GM23338 (cell line): Measurements from ENCODE around the gene HTR3E. TPM values are rescaled to one million over a fixed set of nuclear protein-coding genes. Genes with fewer than 3 reads are reported as not detected.

ENCODE experiments used
- ATAC-seq: fragments of 200-7000 bp; cut with Tn5 transposase; 3 replicates; pipeline ENCODE4 v1.9.1; 2020
- DNase-seq: peaks from one replicate; pipeline ENCODE4 v3.0.0-alpha.2; 2015; ENCODE audit warnings: low spot score
- H2AFZ ChIP-seq: fragments of 200-600 bp; sonication (generic); 2 replicates; pipeline ENCODE4 v1.8.0; 2016; ENCODE audit warnings: antibody characterized with exemption, mild to moderate bottlenecking, moderate library complexity
- H3F3A ChIP-seq: fragments of 200-600 bp; sonication (generic); replicated peaks from 2 replicates; pipeline ENCODE4 v1.8.0; 2017; ENCODE audit warnings: antibody characterized with exemption, mixed run types, low read depth
- H3K27ac ChIP-seq: fragments of 200-600 bp; sonication (generic); 2 replicates; pipeline ENCODE4 v1.6.1; 2016; ENCODE audit warnings: low read depth
- H3K27me3 ChIP-seq: fragments of 200-600 bp; sonication (generic); 2 replicates; pipeline ENCODE4 v1.8.0; 2016; ENCODE audit warnings: mild to moderate bottlenecking, mixed run types, moderate library complexity; ENCODE audit not compliant: insufficient read depth
- H3K36me3 ChIP-seq: fragments of 200-600 bp; sonication (generic); 2 replicates; pipeline ENCODE4 v1.8.0; 2016; ENCODE audit warnings: mild to moderate bottlenecking; ENCODE audit not compliant: insufficient read depth
- H3K4me1 ChIP-seq: fragments of 200-600 bp; sonication (generic); 2 replicates; pipeline ENCODE4 v1.8.0; 2016; ENCODE audit warnings: mild to moderate bottlenecking, moderate library complexity; ENCODE audit not compliant: insufficient read depth
- H3K4me2 ChIP-seq: fragments of 200-600 bp; sonication (generic); 2 replicates; pipeline ENCODE4 v1.7.1; 2017; ENCODE audit warnings: mixed run types
- H3K4me3 ChIP-seq: fragments of 200-600 bp; sonication (generic); 2 replicates; pipeline ENCODE4 v1.6.1; 2016; ENCODE audit warnings: mixed run types
- H3K79me2 ChIP-seq: fragments of 200-600 bp; sonication (generic); replicated peaks from 2 replicates; pipeline ENCODE4 v1.8.0; 2017; ENCODE audit warnings: mild to moderate bottlenecking; ENCODE audit not compliant: insufficient read depth
- H3K9me2 ChIP-seq: fragments of 200-600 bp; sonication (generic); 2 replicates; pipeline ENCODE4 v1.8.0; 2017; ENCODE audit not compliant: insufficient read depth
- H4K20me1 ChIP-seq: fragments of 200-600 bp; sonication (generic); replicated peaks from 2 replicates; pipeline ENCODE4 v1.8.0; 2017; ENCODE audit warnings: mild to moderate bottlenecking; ENCODE audit not compliant: insufficient read depth
- H3K27ac Mint-ChIP-seq: 2 replicates; pipeline ENCODE4 v1.8.0; 2020; ENCODE audit warnings: inconsistent platforms, mild to moderate bottlenecking, moderate library complexity, mixed read lengths
- H3K27me3 Mint-ChIP-seq: 3 replicates; pipeline ENCODE4 v1.8.0; 2022; ENCODE audit warnings: low read depth, mild to moderate bottlenecking, moderate library complexity, mixed read lengths, inconsistent platforms; ENCODE audit not compliant: insufficient read depth, poor library complexity
- H3K36me3 Mint-ChIP-seq: 3 replicates; pipeline ENCODE4 v1.8.0; 2021; ENCODE audit warnings: low read depth, mild to moderate bottlenecking, inconsistent platforms, moderate library complexity, mixed read lengths
- H3K4me1 Mint-ChIP-seq: 3 replicates; pipeline ENCODE4 v1.8.0; 2020; ENCODE audit warnings: mild to moderate bottlenecking, inconsistent platforms, mixed read lengths
- H3K4me3 Mint-ChIP-seq: 3 replicates; pipeline ENCODE4 v1.8.0; 2021; ENCODE audit warnings: moderate library complexity, mild to moderate bottlenecking, inconsistent platforms, mixed read lengths
- H3K9me3 Mint-ChIP-seq: 3 replicates; pipeline ENCODE4 v1.8.0; 2020; ENCODE audit warnings: moderate library complexity, mild to moderate bottlenecking, inconsistent platforms, mixed read lengths
- EZH2 ChIP-seq: fragments of 200-600 bp; sonication (generic); IDR thresholded peaks from one replicate; pipeline ENCODE4 v1.8.0; 2017; ENCODE audit warnings: antibody characterized with exemption, mild to moderate bottlenecking, low read depth; ENCODE audit not compliant: unreplicated experiment
- EZH2phosphoT487 ChIP-seq: fragments of 200-600 bp; sonication (generic); IDR thresholded peaks from one replicate; pipeline ENCODE4 v1.8.1; 2018; ENCODE audit warnings: antibody characterized with exemption; ENCODE audit not compliant: unreplicated experiment
- JUNB ChIP-seq: IDR thresholded peaks from one replicate; pipeline ENCODE4 v1.6.1; 2016; ENCODE audit warnings: antibody characterized with exemption; ENCODE audit not compliant: unreplicated experiment
- NANOG ChIP-seq: IDR thresholded peaks from 2 replicates; pipeline ENCODE4 v1.6.1; 2016; ENCODE audit warnings: antibody characterized with exemption, borderline replicate concordance
- STAT1 ChIP-seq: IDR thresholded peaks from one replicate; pipeline ENCODE4 v1.6.1; 2016; ENCODE audit warnings: antibody characterized with exemption; ENCODE audit not compliant: unreplicated experiment
- polyA plus RNA-seq: library from polyadenylated mRNA; unstranded; fragments of >200 nt; fragmentation: Nextera tagmentation; extraction: Ambion mirVana; gene quantifications from 2 replicates; pipeline ENCODE4 v1.2.1, GENCODE V29; 2016
- total RNA-seq: library from RNA; depleted of rRNA; stranded (reverse); fragments of >200 nt; shearing (Covaris generic); gene quantifications from 2 replicates; pipeline ENCODE4 v1.2.3, GENCODE V29; 2014
- TF ChIP-seq, protein P1 (sequence below), 2 experiments: fragments of 200-600 bp in 1 of 2; sonication (generic) in 1 of 2; conservative IDR thresholded peaks; 2 replicates each; pipeline versions ENCODE4 v1.5.1 to v1.6.1; 2016 to 2017; ENCODE audit warnings: antibody characterized with exemption in 2 of 2, low read depth in 2 of 2, mild to moderate bottlenecking in 2 of 2, moderate library complexity in 1 of 2
- TF ChIP-seq, protein P2 (sequence below): IDR thresholded peaks from one replicate; pipeline ENCODE4 v1.6.1; 2018; ENCODE audit warnings: antibody characterized with exemption; ENCODE audit not compliant: unreplicated experiment

HTR3E gene
- total and polyA plus RNA-seq, 2 experiments from 2014 or later = not detected

DNA sequence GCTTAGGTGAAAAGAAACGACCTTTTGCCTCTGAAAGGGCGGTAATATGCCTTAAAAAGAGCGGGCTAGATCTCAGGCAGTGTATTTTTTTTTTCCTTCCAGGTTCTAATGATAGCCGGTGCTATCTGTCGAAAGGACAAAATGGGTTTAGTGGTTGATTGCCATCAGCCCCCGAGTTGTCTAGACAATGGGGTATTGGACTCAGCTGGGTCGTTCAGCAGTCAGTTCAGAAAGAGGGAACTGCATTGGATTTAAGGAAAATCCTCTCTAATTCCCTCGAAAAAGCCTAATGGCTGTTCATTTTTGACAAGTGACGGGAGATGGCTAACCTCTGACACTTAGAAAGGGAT is 39.0 kb downstream of the HTR3E start (continued):
- TF ChIP-seq, protein P1, sequence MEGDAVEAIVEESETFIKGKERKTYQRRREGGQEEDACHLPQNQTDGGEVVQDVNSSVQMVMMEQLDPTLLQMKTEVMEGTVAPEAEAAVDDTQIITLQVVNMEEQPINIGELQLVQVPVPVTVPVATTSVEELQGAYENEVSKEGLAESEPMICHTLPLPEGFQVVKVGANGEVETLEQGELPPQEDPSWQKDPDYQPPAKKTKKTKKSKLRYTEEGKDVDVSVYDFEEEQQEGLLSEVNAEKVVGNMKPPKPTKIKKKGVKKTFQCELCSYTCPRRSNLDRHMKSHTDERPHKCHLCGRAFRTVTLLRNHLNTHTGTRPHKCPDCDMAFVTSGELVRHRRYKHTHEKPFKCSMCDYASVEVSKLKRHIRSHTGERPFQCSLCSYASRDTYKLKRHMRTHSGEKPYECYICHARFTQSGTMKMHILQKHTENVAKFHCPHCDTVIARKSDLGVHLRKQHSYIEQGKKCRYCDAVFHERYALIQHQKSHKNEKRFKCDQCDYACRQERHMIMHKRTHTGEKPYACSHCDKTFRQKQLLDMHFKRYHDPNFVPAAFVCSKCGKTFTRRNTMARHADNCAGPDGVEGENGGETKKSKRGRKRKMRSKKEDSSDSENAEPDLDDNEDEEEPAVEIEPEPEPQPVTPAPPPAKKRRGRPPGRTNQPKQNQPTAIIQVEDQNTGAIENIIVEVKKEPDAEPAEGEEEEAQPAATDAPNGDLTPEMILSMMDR (conservative IDR thresholded peaks at IDR 0.05; ENCODE audit: low read depth in 2 of 2) = no peak
- TF ChIP-seq EZH2 = no peak
- TF ChIP-seq EZH2phosphoT487 = no peak
- TF ChIP-seq, protein P2, sequence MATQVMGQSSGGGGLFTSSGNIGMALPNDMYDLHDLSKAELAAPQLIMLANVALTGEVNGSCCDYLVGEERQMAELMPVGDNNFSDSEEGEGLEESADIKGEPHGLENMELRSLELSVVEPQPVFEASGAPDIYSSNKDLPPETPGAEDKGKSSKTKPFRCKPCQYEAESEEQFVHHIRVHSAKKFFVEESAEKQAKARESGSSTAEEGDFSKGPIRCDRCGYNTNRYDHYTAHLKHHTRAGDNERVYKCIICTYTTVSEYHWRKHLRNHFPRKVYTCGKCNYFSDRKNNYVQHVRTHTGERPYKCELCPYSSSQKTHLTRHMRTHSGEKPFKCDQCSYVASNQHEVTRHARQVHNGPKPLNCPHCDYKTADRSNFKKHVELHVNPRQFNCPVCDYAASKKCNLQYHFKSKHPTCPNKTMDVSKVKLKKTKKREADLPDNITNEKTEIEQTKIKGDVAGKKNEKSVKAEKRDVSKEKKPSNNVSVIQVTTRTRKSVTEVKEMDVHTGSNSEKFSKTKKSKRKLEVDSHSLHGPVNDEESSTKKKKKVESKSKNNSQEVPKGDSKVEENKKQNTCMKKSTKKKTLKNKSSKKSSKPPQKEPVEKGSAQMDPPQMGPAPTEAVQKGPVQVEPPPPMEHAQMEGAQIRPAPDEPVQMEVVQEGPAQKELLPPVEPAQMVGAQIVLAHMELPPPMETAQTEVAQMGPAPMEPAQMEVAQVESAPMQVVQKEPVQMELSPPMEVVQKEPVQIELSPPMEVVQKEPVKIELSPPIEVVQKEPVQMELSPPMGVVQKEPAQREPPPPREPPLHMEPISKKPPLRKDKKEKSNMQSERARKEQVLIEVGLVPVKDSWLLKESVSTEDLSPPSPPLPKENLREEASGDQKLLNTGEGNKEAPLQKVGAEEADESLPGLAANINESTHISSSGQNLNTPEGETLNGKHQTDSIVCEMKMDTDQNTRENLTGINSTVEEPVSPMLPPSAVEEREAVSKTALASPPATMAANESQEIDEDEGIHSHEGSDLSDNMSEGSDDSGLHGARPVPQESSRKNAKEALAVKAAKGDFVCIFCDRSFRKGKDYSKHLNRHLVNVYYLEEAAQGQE = no peak
- TF ChIP-seq NANOG = no peak
- no peak for TF ChIP-seq JUNB

- H3K27ac Mint-ChIP-seq = no peak overlapping the region
- H3K4me3 ChIP-seq = no peak overlapping the region
- H3K9me3 Mint-ChIP-seq = no peaks in the 10 kb centered on the region
- H3K36me3 ChIP-seq = peaks cover 15% of the 10 kb centered on the region
- H3K4me3 Mint-ChIP-seq = no peak overlapping the region
- ATAC-seq (no peak), DNase-seq (no peak)
- H3K4me1 Mint-ChIP-seq = peaks cover 12% of the 10 kb centered on the region
- no peaks in the 10 kb centered on the region for H3K27me3 ChIP-seq
- peaks cover 59% of the 10 kb centered on the region for H3K36me3 Mint-ChIP-seq
- no peak overlapping the region for H3K4me2 ChIP-seq
- no peak overlapping the region for H2AFZ ChIP-seq
- peaks cover 2% of the 10 kb centered on the region for H3K27me3 Mint-ChIP-seq
- peaks cover 7% of the 10 kb centered on the region; the same call in 1 of the 2 replicates for H3K4me1 ChIP-seq
- peaks cover 4% of the 10 kb centered on the region for H4K20me1 ChIP-seq
- H3K79me2 ChIP-seq = peaks cover 36% of the 10 kb centered on the region
- no peaks in the 10 kb centered on the region for H3F3A ChIP-seq
- TF ChIP-seq STAT1 = no peak
- TF ChIP-seq JUNB = no peak
- TF ChIP-seq EZH2 = no peak
- TF ChIP-seq, protein P1 (conservative IDR thresholded peaks at IDR 0.05; ENCODE audit: low read depth in 2 of 2) = no peak
- no peak overlapping the region for H3K27ac ChIP-seq
- no peaks in the 10 kb centered on the region for H3K9me2 ChIP-seq
Measured at GRCh38 chr3:184140436-184140835, 43.6 kb downstream of the HTR3E start.
